ENCODE measurements around the gene TPRKB. TPM values are rescaled to one million over a fixed set of nuclear protein-coding genes. Genes with fewer than 3 reads are reported as not detected.

TPRKB gene
- total and polyA plus RNA-seq, 9 of the 15 experiments (the other 6 are each of a cell fraction or from before 2014, with no cell fraction given) = 55.6 to 250 (median 112) TPM

Other genes with a start within 250 kb of the TPRKB start
- not detected in 2 replicates for gene NAT8, start 94.9 kb downstream of the TPRKB start, total RNA-seq (2014; rRNA removed)
- gene NAT8, start 94.9 kb downstream of the TPRKB start, total RNA-seq (2014; rRNA removed; fragmentation: Illumina TruSeq; extraction: Trizol) = not detected in 2 replicates
- not detected in 2 replicates for gene NAT8, start 94.9 kb downstream of the TPRKB start, total RNA-seq (2015; rRNA removed; fragmentation: Illumina TruSeq; extraction: Trizol)
- gene NAT8, start 94.9 kb downstream of the TPRKB start, total RNA-seq (2021) = not detected in 2 replicates
- not detected in 2 replicates for gene NAT8, start 94.9 kb downstream of the TPRKB start, polyA plus RNA-seq (2011; rRNA removed)
- gene NAT8, start 94.9 kb downstream of the TPRKB start, polyA plus RNA-seq (2014; fragmentation: Illumina TruSeq; extraction: Trizol) = not detected in 2 replicates
- gene NAT8, start 94.9 kb downstream of the TPRKB start, polyA plus RNA-seq (2014; fragmentation: Nextera tagmentation; extraction: Ambion mirVana) = not detected
- not detected in 2 replicates for gene NAT8, start 94.9 kb downstream of the TPRKB start, polyA plus RNA-seq (2014; rRNA removed)
- gene DUSP11, start 42.8 kb upstream of the TPRKB start, total RNA-seq (2014; rRNA removed) = 23.6 and 33.1 TPM in 2 replicates
- 26.1 and 29.8 TPM in 2 replicates for gene DUSP11, start 42.8 kb upstream of the TPRKB start, total RNA-seq (2014; rRNA removed; fragmentation: Illumina TruSeq; extraction: Trizol)
- gene DUSP11, start 42.8 kb upstream of the TPRKB start, total RNA-seq (2015; rRNA removed; fragmentation: Illumina TruSeq; extraction: Trizol) = 26.7 and 29.3 TPM in 2 replicates
- 20.7 and 21.0 TPM in 2 replicates for gene DUSP11, start 42.8 kb upstream of the TPRKB start, total RNA-seq (2021)
- 16.9 and 37.0 TPM in 2 replicates for gene DUSP11, start 42.8 kb upstream of the TPRKB start, polyA plus RNA-seq (2011; rRNA removed)
- 31.7 and 36.7 TPM in 2 replicates for gene DUSP11, start 42.8 kb upstream of the TPRKB start, polyA plus RNA-seq (2014; fragmentation: Illumina TruSeq; extraction: Trizol)
- gene DUSP11, start 42.8 kb upstream of the TPRKB start, polyA plus RNA-seq (2014; fragmentation: Nextera tagmentation; extraction: Ambion mirVana) = 10 to 100 TPM; 67.7 to 79.8 TPM
- gene DUSP11, start 42.8 kb upstream of the TPRKB start, polyA plus RNA-seq (2014; rRNA removed) = 28.4 and 31.9 TPM in 2 replicates
- gene C2orf78, start 46.8 kb upstream of the TPRKB start, total RNA-seq (2014; rRNA removed) = 0.12 and 0.14 TPM in 2 replicates
- 0.07 and 0.16 TPM in 2 replicates for gene C2orf78, start 46.8 kb upstream of the TPRKB start, total RNA-seq (2014; rRNA removed; fragmentation: Illumina TruSeq; extraction: Trizol)
- 0.04 and 0.08 TPM in 2 replicates for gene C2orf78, start 46.8 kb upstream of the TPRKB start, total RNA-seq (2015; rRNA removed; fragmentation: Illumina TruSeq; extraction: Trizol)
- gene C2orf78, start 46.8 kb upstream of the TPRKB start, total RNA-seq (2021) = 0.18 and 0.22 TPM in 2 replicates
- gene C2orf78, start 46.8 kb upstream of the TPRKB start, polyA plus RNA-seq (2011; rRNA removed) = 0.04 and 0.25 TPM in 2 replicates
- gene C2orf78, start 46.8 kb upstream of the TPRKB start, polyA plus RNA-seq (2014; fragmentation: Illumina TruSeq; extraction: Trizol) = 0.28 and 0.37 TPM in 2 replicates
- under 1 TPM; 0.14 to 0.20 TPM for gene C2orf78, start 46.8 kb upstream of the TPRKB start, polyA plus RNA-seq (2014; fragmentation: Nextera tagmentation; extraction: Ambion mirVana)
- gene C2orf78, start 46.8 kb upstream of the TPRKB start, polyA plus RNA-seq (2014; rRNA removed) = 0.27 and 0.45 TPM in 2 replicates
- gene STAMBP, start 91.6 kb upstream of the TPRKB start, total RNA-seq (2014; rRNA removed) = 28.9 and 36.9 TPM in 2 replicates
- gene STAMBP, start 91.6 kb upstream of the TPRKB start, total RNA-seq (2014; rRNA removed; fragmentation: Illumina TruSeq; extraction: Trizol) = 48.4 and 51.0 TPM in 2 replicates
- 36.3 and 39.7 TPM in 2 replicates for gene STAMBP, start 91.6 kb upstream of the TPRKB start, total RNA-seq (2015; rRNA removed; fragmentation: Illumina TruSeq; extraction: Trizol)
- 41.1 and 44.6 TPM in 2 replicates for gene STAMBP, start 91.6 kb upstream of the TPRKB start, total RNA-seq (2021)
- gene STAMBP, start 91.6 kb upstream of the TPRKB start, polyA plus RNA-seq (2011; rRNA removed) = 31.8 and 57.4 TPM in 2 replicates
- gene STAMBP, start 91.6 kb upstream of the TPRKB start, polyA plus RNA-seq (2014; fragmentation: Illumina TruSeq; extraction: Trizol) = 59.0 and 68.1 TPM in 2 replicates
- gene STAMBP, start 91.6 kb upstream of the TPRKB start, polyA plus RNA-seq (2014; fragmentation: Nextera tagmentation; extraction: Ambion mirVana) = 10 to 100 TPM; 50.1 to 75.2 TPM
- 48.8 and 51.4 TPM in 2 replicates for gene STAMBP, start 91.6 kb upstream of the TPRKB start, polyA plus RNA-seq (2014; rRNA removed)
- not detected in 2 replicates for gene ACTG2, start 155.7 kb upstream of the TPRKB start, total RNA-seq (2014; rRNA removed)
- gene ACTG2, start 155.7 kb upstream of the TPRKB start, total RNA-seq (2014; rRNA removed; fragmentation: Illumina TruSeq; extraction: Trizol) = not detected in 2 replicates
- gene ACTG2, start 155.7 kb upstream of the TPRKB start, total RNA-seq (2015; rRNA removed; fragmentation: Illumina TruSeq; extraction: Trizol) = not detected in 2 replicates
- 0.60 and 0.67 TPM in 2 replicates for gene ACTG2, start 155.7 kb upstream of the TPRKB start, total RNA-seq (2021)
- not detected in 2 replicates for gene ACTG2, start 155.7 kb upstream of the TPRKB start, polyA plus RNA-seq (2011; rRNA removed)
- not detected in 2 replicates for gene ACTG2, start 155.7 kb upstream of the TPRKB start, polyA plus RNA-seq (2014; fragmentation: Illumina TruSeq; extraction: Trizol)
- under 1 TPM in 1 of 2 experiments, not detected in 1; 0.06 TPM for gene ACTG2, start 155.7 kb upstream of the TPRKB start, polyA plus RNA-seq (2014; fragmentation: Nextera tagmentation; extraction: Ambion mirVana)
- gene ACTG2, start 155.7 kb upstream of the TPRKB start, polyA plus RNA-seq (2014; rRNA removed) = not detected in 2 replicates
- gene DGUOK, start 189.5 kb upstream of the TPRKB start, total RNA-seq (2014; rRNA removed) = 67.0 and 68.4 TPM in 2 replicates
- gene DGUOK, start 189.5 kb upstream of the TPRKB start, total RNA-seq (2014; rRNA removed; fragmentation: Illumina TruSeq; extraction: Trizol) = 79.0 and 87.6 TPM in 2 replicates
- 83.4 and 91.1 TPM in 2 replicates for gene DGUOK, start 189.5 kb upstream of the TPRKB start, total RNA-seq (2015; rRNA removed; fragmentation: Illumina TruSeq; extraction: Trizol)
- gene DGUOK, start 189.5 kb upstream of the TPRKB start, total RNA-seq (2021) = 91.7 and 92.5 TPM in 2 replicates
- gene DGUOK, start 189.5 kb upstream of the TPRKB start, polyA plus RNA-seq (2011; rRNA removed) = 129 and 170 TPM in 2 replicates
- gene DGUOK, start 189.5 kb upstream of the TPRKB start, polyA plus RNA-seq (2014; fragmentation: Illumina TruSeq; extraction: Trizol) = 139 and 147 TPM in 2 replicates
- gene DGUOK, start 189.5 kb upstream of the TPRKB start, polyA plus RNA-seq (2014; fragmentation: Nextera tagmentation; extraction: Ambion mirVana) = 100 to 1,000 TPM; 258 to 288 TPM
- gene DGUOK, start 189.5 kb upstream of the TPRKB start, polyA plus RNA-seq (2014; rRNA removed) = 126 and 140 TPM in 2 replicates
- 4.9 and 7.1 TPM in 2 replicates for gene TET3, start 247.6 kb upstream of the TPRKB start, total RNA-seq (2014; rRNA removed)
- gene TET3, start 247.6 kb upstream of the TPRKB start, total RNA-seq (2014; rRNA removed; fragmentation: Illumina TruSeq; extraction: Trizol) = 5.4 and 5.6 TPM in 2 replicates
- 6.3 and 6.4 TPM in 2 replicates for gene TET3, start 247.6 kb upstream of the TPRKB start, total RNA-seq (2015; rRNA removed; fragmentation: Illumina TruSeq; extraction: Trizol)
- 15.5 and 16.3 TPM in 2 replicates for gene TET3, start 247.6 kb upstream of the TPRKB start, total RNA-seq (2021)
- 3.2 and 5.2 TPM in 2 replicates for gene TET3, start 247.6 kb upstream of the TPRKB start, polyA plus RNA-seq (2011; rRNA removed)
- 8.7 and 9.0 TPM in 2 replicates for gene TET3, start 247.6 kb upstream of the TPRKB start, polyA plus RNA-seq (2014; fragmentation: Illumina TruSeq; extraction: Trizol)
- under 1 TPM; 0.35 to 0.58 TPM for gene TET3, start 247.6 kb upstream of the TPRKB start, polyA plus RNA-seq (2014; fragmentation: Nextera tagmentation; extraction: Ambion mirVana)
- 5.3 and 5.5 TPM in 2 replicates for gene TET3, start 247.6 kb upstream of the TPRKB start, polyA plus RNA-seq (2014; rRNA removed)

Data from K562 (cell line).